Stimulated activated CD4-positive, alpha-beta T cell treated with anti-CD3 and anti-CD28 coated beads, Interleukin-12 subunit alpha, Interleukin-12 subunit beta, amount 100 ng/mL, for 4 hours (primary cell): ENCODE data around the gene BMERB1.

Source experiments
- DNase-seq: peaks from one replicate; pipeline ENCODE4 v3.0.0-alpha.2; 2020

Gene BMERB1

DNA sequence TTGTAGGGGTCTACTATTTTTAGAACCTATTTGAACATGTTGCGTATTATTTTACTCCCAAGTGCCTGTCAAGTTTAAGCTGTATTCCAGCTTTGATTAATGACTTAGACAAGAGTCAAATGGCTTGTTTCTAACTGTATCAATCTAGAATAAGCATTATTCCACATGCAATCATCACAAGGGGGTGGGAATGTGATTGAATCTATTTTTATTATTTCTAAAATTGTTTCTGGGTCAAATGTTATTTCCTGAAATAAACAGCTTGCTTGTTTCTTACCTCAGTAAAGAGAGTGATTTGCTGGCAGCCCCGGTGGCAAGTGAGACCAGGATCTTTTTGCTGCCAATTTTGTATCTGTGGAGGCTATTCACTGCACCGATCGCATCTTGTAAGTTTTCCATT, 187.1 kb downstream of the BMERB1 start:
- DNase-seq: no peak

DNA sequence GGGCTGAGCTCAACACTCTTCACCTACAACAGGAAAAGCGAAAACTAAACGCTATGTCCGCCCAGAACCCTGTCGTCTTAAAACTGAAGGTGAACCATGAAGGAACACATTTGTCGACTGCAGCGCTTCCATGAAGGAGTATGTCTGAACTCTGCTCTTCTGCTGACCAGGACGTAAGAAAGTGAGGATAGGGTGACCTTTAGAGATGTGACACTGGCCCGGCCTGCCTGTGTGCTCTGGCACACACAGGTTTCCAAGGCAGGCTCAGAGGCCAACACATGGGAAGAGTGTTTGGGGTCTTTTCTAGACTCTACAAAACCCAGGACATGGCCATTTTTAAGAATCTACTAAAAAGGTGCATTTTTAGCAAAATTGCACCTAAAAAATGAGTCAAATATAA, 187.5 kb downstream of the BMERB1 start:
- no peak for DNase-seq

- DNase-seq: no peak
These were observed 197.5 kb downstream of the BMERB1 start for GRCh38 chr16:15631730-15632409.

DNA sequence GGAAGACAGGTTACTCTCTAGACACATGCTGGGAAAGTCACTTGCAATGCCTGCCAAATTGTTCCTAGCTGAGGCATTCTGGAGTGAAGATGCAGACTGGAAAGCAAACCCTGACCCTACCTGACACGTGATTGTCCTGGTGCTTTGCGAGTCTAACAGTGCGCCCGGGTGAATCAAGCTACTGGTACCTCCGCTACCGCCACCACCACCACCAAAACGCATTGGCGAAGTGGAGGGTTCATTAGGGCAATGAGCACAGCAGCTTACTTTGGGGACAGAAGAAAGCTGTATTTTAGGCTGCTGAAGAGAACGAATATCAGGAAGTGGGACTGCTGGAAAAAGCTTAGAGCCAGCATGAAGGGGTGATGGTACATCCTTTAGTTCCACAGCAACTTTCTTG, 201.5 kb downstream of the BMERB1 start:
- no peak for DNase-seq

GRCh38 chr16:15636392-15636873, 202.0 kb downstream of the BMERB1 start:
- DNase-seq: no peak
